ENCODE data around the gene BRINP1.

DNA sequence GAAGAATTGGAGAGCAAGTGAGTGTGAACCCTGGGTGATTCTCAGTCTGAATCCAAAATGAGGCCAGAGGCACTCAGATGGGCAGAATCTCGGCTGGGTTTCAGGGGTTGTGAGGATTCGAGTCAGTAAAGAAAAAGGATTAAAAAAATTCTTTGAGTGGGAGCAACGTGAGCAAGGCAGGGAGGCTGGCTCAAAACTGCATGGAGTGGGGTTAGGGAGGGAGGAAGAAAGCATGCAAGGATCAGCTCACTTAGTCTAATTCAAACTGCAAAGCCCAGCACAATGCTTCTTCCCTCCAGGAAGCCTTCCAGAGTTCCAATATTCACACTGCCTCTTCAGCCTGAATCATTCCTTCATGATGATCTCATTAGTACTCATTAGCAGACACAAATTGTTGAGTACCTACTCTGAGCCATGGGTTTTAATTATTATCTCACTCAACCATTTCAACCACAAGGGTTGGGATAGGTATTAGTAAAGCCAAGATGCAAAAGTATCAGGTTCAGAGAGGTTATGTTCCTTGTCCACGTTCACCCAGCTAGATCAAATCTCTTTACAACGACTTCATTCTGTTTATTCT, 95.8 kb downstream of the BRINP1 start:
- no peak for TF ChIP-seq EP300 (IDR thresholded peaks at IDR 0.05)
- TF ChIP-seq, protein P1, sequence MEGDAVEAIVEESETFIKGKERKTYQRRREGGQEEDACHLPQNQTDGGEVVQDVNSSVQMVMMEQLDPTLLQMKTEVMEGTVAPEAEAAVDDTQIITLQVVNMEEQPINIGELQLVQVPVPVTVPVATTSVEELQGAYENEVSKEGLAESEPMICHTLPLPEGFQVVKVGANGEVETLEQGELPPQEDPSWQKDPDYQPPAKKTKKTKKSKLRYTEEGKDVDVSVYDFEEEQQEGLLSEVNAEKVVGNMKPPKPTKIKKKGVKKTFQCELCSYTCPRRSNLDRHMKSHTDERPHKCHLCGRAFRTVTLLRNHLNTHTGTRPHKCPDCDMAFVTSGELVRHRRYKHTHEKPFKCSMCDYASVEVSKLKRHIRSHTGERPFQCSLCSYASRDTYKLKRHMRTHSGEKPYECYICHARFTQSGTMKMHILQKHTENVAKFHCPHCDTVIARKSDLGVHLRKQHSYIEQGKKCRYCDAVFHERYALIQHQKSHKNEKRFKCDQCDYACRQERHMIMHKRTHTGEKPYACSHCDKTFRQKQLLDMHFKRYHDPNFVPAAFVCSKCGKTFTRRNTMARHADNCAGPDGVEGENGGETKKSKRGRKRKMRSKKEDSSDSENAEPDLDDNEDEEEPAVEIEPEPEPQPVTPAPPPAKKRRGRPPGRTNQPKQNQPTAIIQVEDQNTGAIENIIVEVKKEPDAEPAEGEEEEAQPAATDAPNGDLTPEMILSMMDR (IDR thresholded peaks at IDR 0.05), result no peak
- no peak for TF ChIP-seq POLR2AphosphoS5 (IDR thresholded peaks at IDR 0.05)
- no peak for TF ChIP-seq POLR2A (IDR thresholded peaks at IDR 0.05)

Measured in upper lobe of left lung (tissue), 4 donors.